Measurements from ENCODE around the gene PPIA. TPM values are rescaled to one million over a fixed set of nuclear protein-coding genes. Genes with fewer than 3 reads are reported as not detected.

PPIA gene
- total RNA-seq, 2 donors from 2014 or later: 352 to 366 TPM

DNA sequence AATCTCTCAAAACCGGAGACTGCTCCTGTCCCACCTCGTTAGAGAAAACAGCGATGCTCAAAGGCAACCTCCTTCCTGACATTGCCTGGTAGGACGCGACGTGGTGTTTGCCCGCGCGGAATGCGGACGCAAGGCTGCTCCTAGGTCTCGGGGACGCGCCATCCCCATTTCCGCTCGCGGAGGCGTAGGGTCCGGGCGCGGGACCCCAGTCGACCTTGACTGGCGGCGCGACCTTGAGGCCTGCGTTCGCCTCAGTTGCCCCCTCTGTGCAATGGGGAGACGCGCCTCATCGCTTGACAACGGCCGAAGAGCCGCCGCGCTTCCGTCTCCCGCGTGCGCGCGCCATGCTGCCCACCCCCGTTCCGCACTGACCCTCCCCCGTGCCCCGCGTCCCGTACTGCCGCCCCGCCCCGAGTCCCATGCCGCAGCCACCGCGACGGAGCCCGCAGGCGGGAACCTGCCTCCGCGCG is 412 bp upstream of the PPIA start:
- DNase-seq (peak in 1 of 4 donors; percentile 55), ATAC-seq (peak; percentile 19)
- peaks cover 6 to 9% of the 10 kb centered on the region in 2 donors for H3K36me3 ChIP-seq (replicated peaks in 1 of 2; ENCODE audit: insufficient read depth in 1 of 2, low read depth in 2 of 2)
- no peaks in the 10 kb centered on the region for H3K9me3 ChIP-seq
- peak overlapping the region; percentile 51 to 76 for H3K4me3 ChIP-seq
- peaks cover 19% of the 10 kb centered on the region for H3K4me1 ChIP-seq
- intact Hi-C loops (cut with DNase I): no loop called here
- 0% methylated on average over 3 to 51 of the region's 59 CpGs for WGBS, 2 donors
- peak overlapping the region; percentile 100 for H3K27ac ChIP-seq
- no peaks in the 10 kb centered on the region for H3K27me3 ChIP-seq
- TF ChIP-seq, protein P1, sequence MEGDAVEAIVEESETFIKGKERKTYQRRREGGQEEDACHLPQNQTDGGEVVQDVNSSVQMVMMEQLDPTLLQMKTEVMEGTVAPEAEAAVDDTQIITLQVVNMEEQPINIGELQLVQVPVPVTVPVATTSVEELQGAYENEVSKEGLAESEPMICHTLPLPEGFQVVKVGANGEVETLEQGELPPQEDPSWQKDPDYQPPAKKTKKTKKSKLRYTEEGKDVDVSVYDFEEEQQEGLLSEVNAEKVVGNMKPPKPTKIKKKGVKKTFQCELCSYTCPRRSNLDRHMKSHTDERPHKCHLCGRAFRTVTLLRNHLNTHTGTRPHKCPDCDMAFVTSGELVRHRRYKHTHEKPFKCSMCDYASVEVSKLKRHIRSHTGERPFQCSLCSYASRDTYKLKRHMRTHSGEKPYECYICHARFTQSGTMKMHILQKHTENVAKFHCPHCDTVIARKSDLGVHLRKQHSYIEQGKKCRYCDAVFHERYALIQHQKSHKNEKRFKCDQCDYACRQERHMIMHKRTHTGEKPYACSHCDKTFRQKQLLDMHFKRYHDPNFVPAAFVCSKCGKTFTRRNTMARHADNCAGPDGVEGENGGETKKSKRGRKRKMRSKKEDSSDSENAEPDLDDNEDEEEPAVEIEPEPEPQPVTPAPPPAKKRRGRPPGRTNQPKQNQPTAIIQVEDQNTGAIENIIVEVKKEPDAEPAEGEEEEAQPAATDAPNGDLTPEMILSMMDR (IDR thresholded peaks at IDR 0.05): no peak
- no peak for TF ChIP-seq POLR2A (IDR thresholded peaks at IDR 0.05)

DNA sequence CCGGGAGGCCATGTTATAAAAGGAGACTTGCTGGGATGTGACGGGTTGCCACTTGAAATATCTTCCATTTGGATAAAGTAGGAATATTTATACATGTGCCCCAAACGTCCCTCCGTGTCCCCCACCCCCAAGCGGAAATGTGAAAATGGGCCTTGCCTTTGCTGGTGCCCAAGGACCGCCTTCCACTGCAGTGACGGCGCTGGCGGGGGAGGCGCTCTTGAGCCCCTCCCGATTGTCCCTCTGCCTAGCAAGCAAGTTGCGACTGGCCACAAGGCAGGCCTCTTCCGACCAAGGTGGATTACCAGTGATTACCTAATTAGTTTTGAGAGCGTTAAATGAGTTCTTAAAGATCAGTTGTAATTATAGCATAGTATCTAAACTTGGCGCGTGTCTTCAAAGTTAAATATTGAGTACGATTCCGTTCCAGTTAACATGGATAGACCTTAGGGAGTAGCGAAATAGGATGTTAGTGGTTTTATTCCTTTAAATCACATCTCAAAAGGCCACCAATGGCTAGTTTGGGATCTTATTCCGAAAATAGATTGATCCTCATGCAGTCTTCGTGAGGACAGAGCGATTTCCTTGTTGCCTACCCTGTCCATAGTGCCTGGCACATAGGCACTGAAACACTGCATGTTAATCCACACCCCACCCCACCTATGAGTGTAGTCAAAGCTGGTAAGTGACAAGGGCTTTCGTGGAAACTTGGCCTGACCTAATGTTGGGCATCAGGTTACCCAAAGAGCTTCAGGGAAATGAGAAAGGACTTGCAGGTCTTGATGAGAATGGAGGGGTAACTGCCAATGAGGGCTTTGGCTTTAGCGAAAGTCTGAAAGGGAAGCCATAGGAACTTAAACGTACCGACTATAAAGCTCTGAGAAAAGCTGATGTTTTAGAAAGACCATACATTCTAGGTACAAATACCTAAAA is 1.1 kb downstream of the PPIA start:
- Histone ChIP-seq H3K9me3 (no peaks in the 10 kb centered on the region), H3K27ac (peak overlapping the region; percentile 100), H3K4me1 (peaks cover 19% of the 10 kb centered on the region), H3K27me3 (no peaks in the 10 kb centered on the region), H3K36me3 (replicated peaks in 1 of 2; ENCODE audit: insufficient read depth in 1 of 2, low read depth in 2 of 2) (peaks cover 6 to 20% of the 10 kb centered on the region in 2 donors), H3K4me3 (peak overlapping the region; percentile 51 to 76)
- WGBS, 2 donors: 3% methylated on average over 22 to 26 of the region's 26 CpGs
- peak; percentile 72 for ATAC-seq
- DNase-seq: peak; percentile 87 to 93 (median 89)
- TF ChIP-seq POLR2A (IDR thresholded peaks at IDR 0.05): peak in 1 of 3 donors; percentile 49
- TF ChIP-seq, protein P1 (IDR thresholded peaks at IDR 0.05): peak; percentile 13 to 39 (median 35)
- intact Hi-C loops (cut with DNase I): no loop called here

DNA sequence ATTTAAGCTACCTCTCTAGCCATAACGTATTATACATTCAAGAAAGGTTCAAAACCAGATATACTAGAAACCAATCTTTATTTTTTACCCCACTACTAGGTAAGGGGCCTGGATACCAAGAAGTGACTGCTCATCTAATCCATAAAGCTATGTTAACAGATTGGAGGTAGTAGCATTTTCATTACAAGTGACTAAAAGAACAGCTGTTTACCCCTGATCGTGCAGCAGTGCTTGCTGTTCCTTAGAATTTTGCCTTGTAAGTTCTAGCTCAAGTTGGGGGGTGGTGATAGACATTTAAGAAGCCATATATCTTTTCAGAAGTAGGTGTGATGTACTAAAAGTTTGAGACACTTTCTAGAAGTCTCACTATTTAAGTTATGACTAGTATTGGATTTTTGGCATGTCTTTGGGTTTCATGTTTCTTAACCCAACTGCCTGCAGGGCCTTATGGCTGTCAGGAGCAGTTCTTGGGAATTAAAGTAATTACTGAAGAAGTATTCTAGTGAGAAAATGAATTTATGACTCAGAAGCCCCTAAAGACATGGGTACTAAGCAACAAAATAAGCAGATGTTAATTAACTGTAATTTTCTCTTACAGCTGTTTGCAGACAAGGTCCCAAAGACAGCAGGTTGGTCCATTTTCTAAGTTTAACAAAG is 2.3 kb downstream of the PPIA start:
- no peak for TF ChIP-seq POLR2A (IDR thresholded peaks at IDR 0.05)
- TF ChIP-seq, protein P1 (IDR thresholded peaks at IDR 0.05): no peak
- intact Hi-C loops (cut with DNase I): no loop called here

DNA sequence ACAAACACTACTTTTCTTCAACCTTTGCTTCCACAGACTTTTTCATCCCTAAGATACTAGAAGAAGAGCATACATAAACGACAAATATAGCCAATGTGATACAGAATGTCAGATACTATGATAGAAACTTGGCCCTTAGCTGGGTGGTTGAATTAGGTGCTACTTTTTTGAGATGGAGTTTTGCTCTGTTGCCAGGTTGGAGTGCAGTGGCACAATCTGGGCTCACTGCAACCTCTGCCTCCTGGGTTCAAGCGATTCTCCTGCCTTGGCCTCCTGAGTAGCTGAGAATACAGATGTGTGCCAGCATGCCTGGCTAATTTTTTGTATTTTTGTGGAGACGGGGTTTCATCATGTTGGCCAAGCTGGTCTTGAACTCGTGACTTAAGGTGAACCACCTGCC is 3.5 kb downstream of the PPIA start:
- Histone ChIP-seq H3K9me3 (no peaks in the 10 kb centered on the region), H3K4me1 (peaks cover 19% of the 10 kb centered on the region), H3K27ac (no peak overlapping the region), H3K4me3 (no peak overlapping the region), H3K27me3 (no peaks in the 10 kb centered on the region), H3K36me3 (replicated peaks in 1 of 2; ENCODE audit: insufficient read depth in 1 of 2, low read depth in 2 of 2) (peaks cover 12 to 25% of the 10 kb centered on the region in 2 donors)
- DNase-seq (no peak), ATAC-seq (no peak)
- 75 to 82% methylated on average over 4 of the region's 4 CpGs for WGBS, 2 donors
- intact Hi-C loops (cut with DNase I): no loop called here
- TF ChIP-seq, protein P1 (IDR thresholded peaks at IDR 0.05): no peak

More for the DNA sequence above, 2.3 kb downstream of the PPIA start:
- Histone ChIP-seq H3K27me3 (no peaks in the 10 kb centered on the region), H3K27ac (peak overlapping the region in 2 of 4 donors; percentile 100), H3K9me3 (no peaks in the 10 kb centered on the region), H3K36me3 (replicated peaks in 1 of 2; ENCODE audit: insufficient read depth in 1 of 2, low read depth in 2 of 2) (peaks cover 6 to 25% of the 10 kb centered on the region in 2 donors), H3K4me1 (peaks cover 19% of the 10 kb centered on the region), H3K4me3 (no peak overlapping the region)
- WGBS, 2 donors: 12 to 15% methylated on average over 2 of the region's 2 CpGs
- ATAC-seq (no peak), DNase-seq (no peak)
